IPS-20b (cell line): ENCODE data around the gene RHO.
"Not testable (repeated sequence)": the region's sequence is repeated elsewhere in the genome, so short reads cannot be mapped to it uniquely, and the experiment has no call there.

Experiments
- H3K27ac ChIP-seq: one replicate; pipeline ENCODE4 v1.5.1; 2013; ENCODE audit warnings: low read length
- H3K27me3 ChIP-seq: 2 replicates; pipeline ENCODE4 v1.6.1; 2013; ENCODE audit warnings: mild to moderate bottlenecking, low read length, inconsistent platforms; ENCODE audit not compliant: insufficient read depth
- H3K36me3 ChIP-seq: 2 replicates; pipeline ENCODE4 v1.6.1; 2013; ENCODE audit warnings: low read depth, mild to moderate bottlenecking, inconsistent platforms, low read length, moderate library complexity; ENCODE audit not compliant: insufficient read depth
- H3K4me1 ChIP-seq: 2 replicates; pipeline ENCODE4 v1.6.1; 2013; ENCODE audit warnings: mild to moderate bottlenecking, control low read depth, inconsistent platforms, low read length, moderate library complexity; ENCODE audit not compliant: insufficient read depth
- H3K4me3 ChIP-seq: 2 replicates; pipeline ENCODE4 v1.5.1; 2013; ENCODE audit warnings: mild to moderate bottlenecking, low read length, inconsistent platforms
- H3K9ac ChIP-seq: 2 replicates; pipeline ENCODE4 v1.6.1; 2013; ENCODE audit warnings: low read depth, mild to moderate bottlenecking, inconsistent platforms, low read length, moderate library complexity
- H3K9me3 ChIP-seq: 2 replicates; pipeline ENCODE4 v1.6.1; 2013; ENCODE audit warnings: mild to moderate bottlenecking, low read depth, low read length, inconsistent platforms; ENCODE audit not compliant: insufficient read depth

Gene RHO

DNA sequence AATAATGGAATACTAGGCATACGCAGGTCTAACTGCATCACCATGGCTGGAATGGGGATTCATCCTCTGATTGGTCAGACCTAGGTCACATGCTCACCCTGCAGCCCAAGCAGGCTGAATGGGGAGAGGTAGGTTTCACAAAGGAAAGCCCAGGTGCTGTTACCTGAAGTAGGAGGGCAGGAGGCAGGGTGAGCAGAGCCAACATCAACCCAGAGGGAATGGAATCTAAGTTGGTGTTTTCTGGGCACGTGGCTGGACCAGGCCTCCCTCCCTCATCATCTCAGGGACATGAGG is 7.9 kb downstream of the RHO start:
- no peaks in the 10 kb centered on the region for H3K9me3 ChIP-seq
- H3K27me3 ChIP-seq = no peaks in the 10 kb centered on the region
- peaks cover 7% of the 10 kb centered on the region; the same call in 1 of the 2 replicates for H3K4me1 ChIP-seq
- no peak overlapping the region for H3K9ac ChIP-seq
- H3K36me3 ChIP-seq = no peaks in the 10 kb centered on the region
- no peak overlapping the region for H3K27ac ChIP-seq
- H3K4me3 ChIP-seq = no peak overlapping the region

DNA sequence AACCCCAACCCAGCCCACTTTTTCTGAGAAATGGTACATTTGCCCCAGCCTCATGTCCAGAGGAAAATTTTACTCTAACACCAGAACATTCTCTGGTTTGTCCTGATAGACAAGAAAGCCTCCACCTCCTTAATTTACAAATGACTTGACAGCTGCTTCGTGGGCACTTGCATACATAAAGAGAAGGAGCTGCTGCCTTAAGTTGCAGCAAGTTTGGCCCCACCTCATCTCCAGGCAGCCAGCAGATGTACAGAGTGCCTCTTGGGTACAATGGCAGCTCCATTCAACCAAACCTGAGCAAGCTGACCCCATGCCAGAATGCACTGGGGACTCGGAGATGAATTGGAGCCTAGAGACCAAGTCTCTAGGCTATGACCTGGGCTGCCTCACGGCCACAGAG is 8.4 kb downstream of the RHO start:
- Histone ChIP-seq H3K36me3 (no peaks in the 10 kb centered on the region), H3K9ac (no peak overlapping the region)

GRCh38 chr3:129539206-129539605 is 10.8 kb downstream of the RHO start:
- Histone ChIP-seq H3K27me3 (no peaks in the 10 kb centered on the region), H3K4me3 (no peak overlapping the region), H3K9me3 (no peaks in the 10 kb centered on the region), H3K36me3 (no peaks in the 10 kb centered on the region), H3K9ac (no peak overlapping the region), H3K4me1 (peaks cover 5% of the 10 kb centered on the region; the same call in 1 of the 2 replicates), H3K27ac (no peak overlapping the region)

More for the DNA sequence above, 8.4 kb downstream of the RHO start:
- Histone ChIP-seq H3K4me3 (no peak overlapping the region), H3K9me3 (no peaks in the 10 kb centered on the region), H3K27ac (no peak overlapping the region), H3K4me1 (peaks cover 7% of the 10 kb centered on the region; the same call in 1 of the 2 replicates), H3K27me3 (no peaks in the 10 kb centered on the region)

GRCh38 chr3:129540776-129541516 is 12.5 kb downstream of the RHO start:
- H3K4me3 ChIP-seq = no peak overlapping the region
- H3K9me3 ChIP-seq = no peaks in the 10 kb centered on the region
- H3K9ac ChIP-seq = no peak overlapping the region
- H3K4me1 ChIP-seq = peaks cover 4% of the 10 kb centered on the region; the same call in 1 of the 2 replicates
- no peak overlapping the region for H3K27ac ChIP-seq
- H3K36me3 ChIP-seq = no peaks in the 10 kb centered on the region
- no peaks in the 10 kb centered on the region for H3K27me3 ChIP-seq

GRCh38 chr3:129542747-129543146 is 14.3 kb downstream of the RHO start:
- H3K4me1 ChIP-seq = peaks cover 4% of the 10 kb centered on the region; the same call in 1 of the 2 replicates
- no peak overlapping the region for H3K9ac ChIP-seq
- no peaks in the 10 kb centered on the region for H3K27me3 ChIP-seq
- no peaks in the 10 kb centered on the region for H3K36me3 ChIP-seq
- H3K9me3 ChIP-seq = no peaks in the 10 kb centered on the region
- no peak overlapping the region for H3K27ac ChIP-seq
- no peak overlapping the region for H3K4me3 ChIP-seq

- H3K27me3 ChIP-seq = no peaks in the 10 kb centered on the region
- no peak within 1 kb of the TSS for H3K4me3 ChIP-seq
- no peaks in the 10 kb centered on the region for H3K9me3 ChIP-seq
- H3K36me3 ChIP-seq = no peaks in the 10 kb centered on the region
- H3K4me1 ChIP-seq = peaks cover 4% of the 10 kb centered on the region; the same call in 1 of the 2 replicates
- no peak within 1 kb of the TSS for H3K9ac ChIP-seq
- no peak within 1 kb of the TSS for H3K27ac ChIP-seq
Observed at GRCh38 chr3:129543156-129543790, 14.8 kb downstream of the RHO start, which contains the start of gene H1-8. Gene H1-8 (plus strand): TSS chr3:129543175. CDS start chr3:129543219, 44 bp downstream.

- Histone ChIP-seq H3K4me3 (no peak overlapping the region), H3K9me3 (no peaks in the 10 kb centered on the region), H3K27ac (no peak overlapping the region), H3K27me3 (no peaks in the 10 kb centered on the region), H3K9ac (no peak overlapping the region), H3K36me3 (no peaks in the 10 kb centered on the region), H3K4me1 (peaks cover 2% of the 10 kb centered on the region; the same call in 1 of the 2 replicates)
Observed at GRCh38 chr3:129543999-129544398, 15.6 kb downstream of the RHO start.

- H3K36me3 ChIP-seq, H3K4me3 ChIP-seq, H3K9me3 ChIP-seq, H3K27ac ChIP-seq, H3K27me3 ChIP-seq, H3K4me1 ChIP-seq, H3K9ac ChIP-seq: not testable (repeated sequence)
Observed at GRCh38 chr3:129545951-129546350, 17.5 kb downstream of the RHO start.

GRCh38 chr3:129547241-129547640 is 18.8 kb downstream of the RHO start:
- Histone ChIP-seq H3K27me3 (no peaks in the 10 kb centered on the region), H3K36me3 (no peaks in the 10 kb centered on the region)

GRCh38 chr3:129548104-129548965 is 19.9 kb downstream of the RHO start:
- no peaks in the 10 kb centered on the region for H3K9me3 ChIP-seq
- H3K4me3 ChIP-seq = no peak overlapping the region
- H3K4me1 ChIP-seq = no peaks in the 10 kb centered on the region
- no peak overlapping the region for H3K27ac ChIP-seq
- H3K9ac ChIP-seq = no peak overlapping the region
- no peaks in the 10 kb centered on the region for H3K27me3 ChIP-seq
- H3K36me3 ChIP-seq = no peaks in the 10 kb centered on the region

More at GRCh38 chr3:129547241-129547640, 18.8 kb downstream of the RHO start:
- no peaks in the 10 kb centered on the region for H3K9me3 ChIP-seq
- H3K27ac ChIP-seq = no peak overlapping the region
- H3K4me1 ChIP-seq = no peaks in the 10 kb centered on the region
- H3K9ac ChIP-seq = no peak overlapping the region
- no peak overlapping the region for H3K4me3 ChIP-seq

GRCh38 chr3:129549006-129549800 is 20.8 kb downstream of the RHO start:
- no peaks in the 10 kb centered on the region for H3K27me3 ChIP-seq
- H3K9ac ChIP-seq = no peak overlapping the region; the same call in 1 of the 2 replicates
- no peak overlapping the region for H3K4me3 ChIP-seq
- H3K27ac ChIP-seq = no peak overlapping the region
- no peaks in the 10 kb centered on the region for H3K4me1 ChIP-seq
- no peaks in the 10 kb centered on the region for H3K36me3 ChIP-seq
- H3K9me3 ChIP-seq = no peaks in the 10 kb centered on the region
